SIG-M5 treated with dmso at 0.1 percent for 504 hours (cell line): ENCODE measurements around the gene MSL1.

Experiments used
- DNase-seq: peaks from one replicate; lab custom pipeline; 2025; ENCODE audit not compliant: unreplicated experiment; lab: John Stamatoyannopoulos, UW

The MSL1 gene

GRCh38 chr17:40103688-40104087, 18.1 kb upstream of the MSL1 start:
- DNase-seq, result no peak

GRCh38 chr17:40104594-40105486, 16.9 kb upstream of the MSL1 start:
- no peak for DNase-seq

- DNase-seq, result no peak
Observed at GRCh38 chr17:40105861-40106759, 15.7 kb upstream of the MSL1 start.

GRCh38 chr17:40106760-40107521, 14.8 kb upstream of the MSL1 start:
- peak; percentile 54 for DNase-seq

GRCh38 chr17:40107522-40108174, 14.1 kb upstream of the MSL1 start:
- DNase-seq, result peak; percentile 87

- no peak for DNase-seq
Observed at GRCh38 chr17:40108970-40109824, 12.6 kb upstream of the MSL1 start.

- DNase-seq, result no peak
Observed at GRCh38 chr17:40110026-40110845, 11.5 kb upstream of the MSL1 start.

GRCh38 chr17:40111221-40112128, 10.3 kb upstream of the MSL1 start:
- peak; percentile 82 for DNase-seq

- no peak for DNase-seq
Observed at GRCh38 chr17:40112191-40112711, 9.5 kb upstream of the MSL1 start.

GRCh38 chr17:40112718-40113109, 9.1 kb upstream of the MSL1 start:
- no peak for DNase-seq

GRCh38 chr17:40113110-40113906, 8.5 kb upstream of the MSL1 start:
- peak; percentile 98 for DNase-seq

- no peak for DNase-seq
Observed at GRCh38 chr17:40113907-40114245, 7.9 kb upstream of the MSL1 start.

- no peak for DNase-seq
Observed at GRCh38 chr17:40115101-40115436, 6.7 kb upstream of the MSL1 start.

GRCh38 chr17:40122136-40122998, 596 bp downstream of the MSL1 start:
- DNase-seq, result peak; percentile 57

GRCh38 chr17:40122999-40123810, 1.4 kb downstream of the MSL1 start:
- DNase-seq, result peak; percentile 59
